Pancreas (tissue), 10 donors: Measurements from ENCODE around the gene SERPINH1. TPM values are rescaled to one million over a fixed set of nuclear protein-coding genes. Genes with fewer than 3 reads are reported as not detected.
A peak's percentile ranks its signal among the peaks of the same experiment; 100 is the strongest.

Experiments
- ATAC-seq, 4 donors: fragments of 200-7000 bp; cut with Tn5 transposase; one replicate each; pipeline versions ENCODE4 v1.8.0 to v1.9.1; 2020; ENCODE audit warnings: mild to moderate bottlenecking in 4 of 4, moderate library complexity in 4 of 4
- DNase-seq, 6 donors: peaks; one replicate each; pipeline ENCODE4 v3.0.0-alpha.2; 2020
- FAIRE-seq: peaks from 2 replicates; lab custom pipeline; 2012; peaks lifted over from hg19 to GRCh38; lab: Jason Lieb, UNC
- H3K27ac ChIP-seq, 4 donors: fragments of 200-600 bp; sonication (generic); 1 replicate in 3 of 4; 2 replicates in 1 of 4; pipeline versions ENCODE4 v1.5.0 to v1.8.0; 2020
- H3K27me3 ChIP-seq, 4 donors: fragments of 200-600 bp; one replicate each; pipeline ENCODE4 v1.8.0; 2021
- H3K36me3 ChIP-seq, 3 donors: fragments of 200-600 bp; sonication (generic) in 1 of 3; one replicate each; pipeline versions ENCODE4 v1.5.0 to v1.8.0; 2020 to 2021
- H3K4me1 ChIP-seq, 3 donors: fragments of 200-600 bp; one replicate each; pipeline ENCODE4 v1.8.0; 2021
- H3K4me3 ChIP-seq, 4 donors: fragments of 200-600 bp; sonication (generic) in 2 of 4; one replicate each; pipeline versions ENCODE4 v1.5.0 to v1.8.0; 2020 to 2021
- H3K9me3 ChIP-seq, 4 donors: fragments of 200-600 bp; one replicate each; pipeline ENCODE4 v1.8.0; 2021
- CTCF ChIP-seq, 4 donors: fragments of 200-600 bp; sonication (generic) in 3 of 4; IDR thresholded peaks; one replicate each; pipeline versions ENCODE4 v1.5.0 to v1.8.0; 2021; ENCODE audit warnings: antibody characterized with exemption in 4 of 4
- WGBS, 2 donors: extraction: QIAGEN DNeasy Blood & Tissue Kit; methylation state at CpG; one replicate each; pipeline ENCODE4 v1.1.7; 2013; 5-methylcytosine and 5-hydroxymethylcytosine counted together
- intact Hi-C, 3 donors: fragments of 100-400 bp; cut with DNase I; formaldehyde crosslinking; loops; one replicate each; pipeline versions ENCODE4 v1.11.1 to v1.14.2; 2022
- polyA plus RNA-seq, 2 donors: library from polyadenylated mRNA; stranded (reverse); fragments of 200-250 nt; gene quantifications; one replicate each; pipeline ENCODE4 v1.2.3, GENCODE V29; 2013
- total RNA-seq, 6 donors: library from RNA; stranded (reverse); fragmentation: NEBNext Ultra II Directional in 4 of 6; extraction: Animal tissue kit (Norgen Biotek cat#: 25700) in 4 of 6; gene quantifications; one replicate each; pipeline versions ENCODE4 v1.2.1 to v1.2.4, GENCODE V29; 2021 to 2023
- donor health status: healthy with polysubstance abuse.
- donor health status: DM: no; HTN: no; CAD: no; lungs with moderate emphysema.
- donor health status: DM: no; HTN: no; CAD: no.
- donor health status: control.
- donor health status: control.
- donor health status: Bipolar disorder and iron deficiency.
- donor health status: DM: yes; HTN: yes; CAD: no.
- donor health status: DM: no; HTN: no; CAD: no.
- donor health status: DM: no; HTN: no; CAD: no.
- donor health status: DM: yes; HTN: yes; CAD: no.

The SERPINH1 gene
- total and polyA plus RNA-seq, 8 donors, result 9.3 to 87.7 (median 21.1) TPM

GRCh38 chr11:75523189-75523588 lies 38.9 kb upstream of the SERPINH1 start:
- peak overlapping the region in 3 of 4 donors; percentile 33 to 60 (median 38) for H3K27ac ChIP-seq
- DNase-seq (peak in 2 of 6 donors; percentile 16 to 26), FAIRE-seq (no peak), ATAC-seq (peak in 1 of 4 donors; percentile 16)
- H3K4me1 ChIP-seq, result peaks cover 0 to 15% (median 4%) of the 10 kb centered on the region in 3 donors
- H3K4me3 ChIP-seq, result peak overlapping the region in 1 of 4 donors; percentile 88
- 36 to 37% methylated on average over 5 of the region's 5 CpGs for WGBS, 2 donors
- intact Hi-C loops, result no loop called here
- TF ChIP-seq CTCF (IDR thresholded peaks at IDR 0.05), result no peak
- H3K9me3 ChIP-seq, result no peaks in the 10 kb centered on the region
- H3K27me3 ChIP-seq, result no peaks in the 10 kb centered on the region
- no peaks in the 10 kb centered on the region for H3K36me3 ChIP-seq

DNA sequence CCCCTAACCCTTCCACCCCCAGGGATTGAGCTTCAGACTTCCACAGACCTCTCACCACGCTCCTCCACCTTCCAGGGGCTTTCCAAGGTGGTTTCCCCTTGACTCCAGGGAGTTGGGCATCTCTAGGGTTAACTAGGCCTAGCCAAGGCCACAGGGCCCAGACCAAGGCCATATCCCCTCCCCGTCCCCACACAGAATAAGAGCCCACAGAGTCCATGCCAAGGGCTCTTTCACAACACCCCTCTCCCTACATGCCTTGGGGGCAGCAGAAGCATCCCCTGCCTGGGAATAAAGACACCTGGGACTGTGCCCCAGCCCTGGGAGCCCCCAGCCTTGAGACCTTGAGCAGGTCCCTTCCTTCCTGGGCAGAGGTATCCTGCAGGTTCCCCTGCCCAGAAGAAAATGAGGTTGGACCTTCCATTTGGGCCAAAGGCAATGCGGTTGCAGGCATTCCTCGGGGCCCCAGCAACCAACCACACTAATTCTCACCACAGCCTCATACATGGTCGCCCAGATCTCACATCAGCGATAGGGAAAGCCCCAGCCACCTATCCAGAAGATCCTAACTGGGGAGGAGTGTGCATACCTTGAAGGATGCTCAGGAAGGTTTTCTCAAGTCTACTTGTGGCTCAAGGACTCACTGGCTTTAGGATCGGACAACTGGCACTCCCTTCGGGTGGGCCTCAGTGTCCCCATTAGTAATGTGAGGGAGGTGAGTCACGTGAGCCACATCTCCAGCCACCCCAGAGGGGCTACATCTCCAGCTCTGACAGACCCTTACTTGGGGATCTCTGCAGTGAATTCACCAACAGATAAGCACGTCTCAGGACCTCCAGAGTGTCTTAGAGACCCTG lies 38.0 kb upstream of the SERPINH1 start:
- TF ChIP-seq CTCF (IDR thresholded peaks at IDR 0.05), result no peak
- 40 to 47% methylated on average over 10 of the region's 10 CpGs for WGBS, 2 donors
- ATAC-seq (peak; percentile 32 to 76 (median 60)), FAIRE-seq (no peak), DNase-seq (peak in 5 of 6 donors; percentile 48 to 86 (median 76))
- peak overlapping the region in 3 of 4 donors; percentile 33 to 60 (median 38) for H3K27ac ChIP-seq
- intact Hi-C loops, result no loop called here
- no peaks in the 10 kb centered on the region for H3K27me3 ChIP-seq
- H3K36me3 ChIP-seq, result no peaks in the 10 kb centered on the region
- H3K4me1 ChIP-seq, result peaks cover 0 to 15% (median 4%) of the 10 kb centered on the region in 3 donors
- H3K9me3 ChIP-seq, result no peaks in the 10 kb centered on the region
- H3K4me3 ChIP-seq, result peak overlapping the region; percentile 85 to 91 (median 88)

- FAIRE-seq, result no peak
Measured at GRCh38 chr11:75524665-75525432, 37.2 kb upstream of the SERPINH1 start.

More at GRCh38 chr11:75524665-75525432, 37.2 kb upstream of the SERPINH1 start:
- peaks cover 0 to 15% (median 4%) of the 10 kb centered on the region in 3 donors for H3K4me1 ChIP-seq
- H3K27ac ChIP-seq, result peak overlapping the region in 2 of 4 donors; percentile 10 to 48
- H3K36me3 ChIP-seq, result no peaks in the 10 kb centered on the region
- peak; percentile 27 to 86 (median 44) for DNase-seq
- ATAC-seq, result peak; percentile 3 to 13 (median 4)
- intact Hi-C loops, result no loop called here
- TF ChIP-seq CTCF (IDR thresholded peaks at IDR 0.05), result no peak
- H3K9me3 ChIP-seq, result no peaks in the 10 kb centered on the region
- no peaks in the 10 kb centered on the region for H3K27me3 ChIP-seq
- H3K4me3 ChIP-seq, result peak overlapping the region; percentile 85 to 91 (median 88)
- 3 to 6% methylated on average over 41 to 51 of the region's 51 CpGs for WGBS, 2 donors
